Stromal cell of bone marrow (primary cell): ENCODE measurements around the gene MAML3.

Source experiments
- DNase-seq: peaks from one replicate; pipeline ENCODE4 v3.0.0-alpha.2; 2012; ENCODE audit warnings: low read depth

Gene MAML3

GRCh38 chr4:139682741-139683151 is 471.2 kb downstream of the MAML3 start:
- no peak for DNase-seq

GRCh38 chr4:139682309-139682708 is 471.7 kb downstream of the MAML3 start:
- no peak for DNase-seq

DNA sequence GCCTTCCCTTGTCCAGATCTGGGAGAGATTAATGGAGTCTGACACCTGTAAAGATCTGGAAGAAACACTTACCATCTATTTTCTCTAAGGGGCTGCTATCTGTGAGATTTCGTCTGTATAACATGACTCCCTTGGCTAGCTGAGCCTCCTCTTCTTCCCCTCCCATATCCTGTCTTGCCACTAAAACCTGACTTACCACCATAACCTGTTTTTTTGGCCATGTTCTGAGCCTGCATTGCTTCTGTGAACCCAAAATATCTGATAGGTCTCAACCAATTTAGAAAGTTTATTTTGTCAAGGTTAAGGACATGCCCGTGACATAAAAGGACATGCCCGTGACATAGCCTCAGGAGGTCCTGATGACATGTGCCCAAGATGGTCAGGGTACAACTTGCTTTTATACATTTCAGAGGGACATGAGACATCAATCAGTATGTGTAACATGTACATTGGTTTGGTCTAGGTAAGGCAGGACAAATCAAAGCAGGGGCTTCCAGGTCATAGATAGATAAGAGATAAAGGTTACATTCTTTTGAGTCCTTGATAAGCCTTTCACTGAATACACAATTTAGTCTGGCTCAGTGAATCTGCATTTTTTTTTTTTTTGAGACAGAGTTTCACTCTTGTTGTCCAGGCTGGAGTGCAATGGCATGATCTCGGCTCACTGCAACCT is 476.9 kb downstream of the MAML3 start:
- no peak for DNase-seq

GRCh38 chr4:139676365-139676764 is 477.6 kb downstream of the MAML3 start:
- DNase-seq, result no peak

DNA sequence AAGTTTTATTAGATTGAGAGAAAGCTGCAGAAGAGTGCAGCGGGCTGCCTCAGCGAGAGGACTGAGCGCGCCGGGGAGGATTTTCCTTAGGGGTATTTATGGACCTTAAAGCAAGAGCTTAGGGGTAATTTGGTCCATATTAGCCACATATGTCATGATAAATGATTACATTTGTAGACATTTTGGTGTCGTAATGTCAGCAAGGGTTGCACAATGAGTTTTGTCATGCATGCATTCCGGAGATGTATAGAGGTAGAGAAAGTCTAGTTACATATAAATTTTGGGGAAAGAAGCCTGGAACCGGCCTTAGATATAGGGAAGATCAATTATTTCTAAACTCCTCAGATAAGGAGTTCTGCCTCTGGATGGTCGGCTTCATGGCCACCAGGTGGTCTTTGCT is 478.3 kb downstream of the MAML3 start:
- no peak for DNase-seq

GRCh38 chr4:139674875-139675550 is 479.0 kb downstream of the MAML3 start:
- DNase-seq, result no peak

- no peak for DNase-seq
Observed at GRCh38 chr4:139672732-139673131, 481.3 kb downstream of the MAML3 start.

- no peak for DNase-seq
Observed at GRCh38 chr4:139672215-139672614, 481.8 kb downstream of the MAML3 start.

DNA sequence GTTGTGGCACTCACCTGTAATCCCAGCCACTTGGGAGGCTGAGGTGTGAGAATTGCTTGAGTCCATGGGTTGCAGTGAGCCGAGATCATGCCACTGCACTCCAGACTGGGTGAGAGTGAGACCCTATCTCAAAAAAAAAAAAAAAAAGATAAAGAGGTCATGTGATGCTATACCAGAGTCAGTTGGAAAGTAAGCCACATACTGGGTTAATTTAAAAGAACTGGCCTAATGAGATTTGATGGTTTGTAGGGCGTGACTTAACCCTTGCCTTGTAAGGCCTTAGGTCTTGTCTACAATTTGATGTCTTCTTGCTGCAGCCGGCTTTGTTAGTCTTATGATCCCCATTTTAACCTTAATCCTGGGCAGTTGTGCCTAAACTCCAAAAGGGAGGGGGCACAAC is 483.2 kb downstream of the MAML3 start:
- DNase-seq, result no peak

- DNase-seq, result no peak
Observed at GRCh38 chr4:139669890-139670289, 484.1 kb downstream of the MAML3 start.

GRCh38 chr4:139669335-139669734 is 484.6 kb downstream of the MAML3 start:
- no peak for DNase-seq

DNA sequence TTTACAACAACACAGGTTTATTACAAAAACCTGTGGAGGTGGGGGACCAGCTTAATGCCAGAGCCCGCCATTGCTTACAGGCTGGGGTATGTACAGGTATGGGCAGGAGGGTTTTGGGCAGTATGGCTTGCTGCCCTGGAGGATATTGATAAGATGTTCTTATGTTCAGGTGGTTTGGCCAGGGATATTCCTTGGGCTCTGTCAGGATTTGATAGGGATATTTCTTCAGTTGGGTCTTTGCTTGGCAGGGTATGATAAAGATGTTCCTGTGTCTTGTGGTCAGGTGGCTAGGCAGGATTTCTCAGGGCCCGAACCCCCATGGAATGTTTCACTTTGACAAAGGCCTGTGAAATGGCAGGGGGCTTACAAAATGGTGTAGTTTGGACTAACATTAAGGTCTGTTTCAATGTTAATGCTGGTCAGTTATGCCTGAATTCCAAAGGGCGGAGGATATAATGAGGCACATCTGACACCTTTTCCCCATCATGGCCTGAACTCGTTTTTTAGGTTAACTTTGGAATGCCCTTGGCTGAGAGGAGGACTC is 485.3 kb downstream of the MAML3 start:
- DNase-seq, result no peak

DNA sequence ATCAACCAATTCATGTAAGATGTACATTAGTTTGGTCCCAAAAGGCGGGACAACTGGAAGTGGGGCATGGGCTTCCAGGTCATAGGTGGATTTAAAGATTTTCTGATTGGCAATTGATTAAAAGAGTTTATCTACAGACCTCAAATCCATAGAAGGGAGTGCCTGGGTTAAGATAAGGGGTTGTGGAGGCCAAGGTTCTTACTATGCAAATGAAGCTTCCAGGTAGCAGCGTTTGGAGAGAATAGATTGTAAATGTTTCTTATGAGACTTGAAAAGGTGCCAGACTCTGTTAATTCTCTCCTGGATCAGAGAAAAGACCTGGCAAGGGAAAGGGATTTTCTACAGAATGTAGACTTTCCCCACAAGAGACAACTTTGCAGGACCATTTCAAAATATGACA is 485.9 kb downstream of the MAML3 start:
- no peak for DNase-seq
